WTC11 (cell line): Measurements from ENCODE around the gene DNAH5. TPM values are rescaled to one million over a fixed set of nuclear protein-coding genes. Genes with fewer than 3 reads are reported as not detected.

Experiments
- ATAC-seq: fragments of 200-7000 bp; cut with Tn5 transposase; 2 replicates; pipeline ENCODE4 v1.10.0; 2021; ENCODE audit warnings: mild to moderate bottlenecking, moderate library complexity
- CTCF ChIA-PET: fragments of 300-600 bp; sonication (Branson Sonifier 250); formaldehyde crosslinking; loops from one replicate; lab custom pipeline; 2021; ENCODE audit warnings: antibody characterized with exemption; lab: Charles Lee
- POLR2A ChIA-PET: fragments of 350-600 bp; sonication (Branson Sonifier 250); formaldehyde crosslinking; loops from one replicate; lab custom pipeline; 2021; ENCODE audit warnings: antibody characterized with exemption; lab: Charles Lee
- DNase-seq: peaks from one replicate; pipeline ENCODE4 v3.0.0; 2021; ENCODE audit warnings: low spot score
- H3K27ac Mint-ChIP-seq: 2 replicates; pipeline ENCODE4 v1.8.0; 2021; ENCODE audit warnings: mixed read lengths
- H3K27me3 Mint-ChIP-seq: 2 replicates; pipeline ENCODE4 v1.8.0; 2021; ENCODE audit warnings: low read depth, mild to moderate bottlenecking, moderate library complexity, mixed read lengths
- H3K36me3 Mint-ChIP-seq: 2 replicates; pipeline ENCODE4 v1.8.0; 2021; ENCODE audit warnings: mixed read lengths
- H3K4me1 Mint-ChIP-seq: 2 replicates; pipeline ENCODE4 v1.8.0; 2022; ENCODE audit warnings: mixed read lengths
- H3K4me3 Mint-ChIP-seq: 2 replicates; pipeline ENCODE4 v1.8.0; 2021; ENCODE audit warnings: mild to moderate bottlenecking, moderate library complexity, mixed read lengths
- H3K9me3 Mint-ChIP-seq: 2 replicates; pipeline ENCODE4 v1.8.0; 2021; ENCODE audit warnings: mixed read lengths
- GRHL2 ChIP-seq: fragments of 250-450 bp; sonication (Bioruptor Pico); IDR thresholded peaks from 2 replicates; pipeline ENCODE4 v1.8.0; 2022; ENCODE audit warnings: mild to moderate bottlenecking, moderate library complexity; ENCODE audit not compliant: insufficient replicate concordance, severe bottlenecking
- IRF2 ChIP-seq: sonication (generic); formaldehyde crosslinking; IDR thresholded peaks from 2 replicates; pipeline ENCODE4 v1.8.0; 2022; ENCODE audit warnings: low read depth, missing genetic modification reagents, borderline replicate concordance
- NFYB ChIP-seq: sonication (generic); formaldehyde crosslinking; conservative IDR thresholded peaks from 2 replicates; pipeline ENCODE4 v1.8.0; 2022; ENCODE audit warnings: low read depth, missing genetic modification reagents
- NR2C2 ChIP-seq: sonication (generic); formaldehyde crosslinking; IDR thresholded peaks from 2 replicates; pipeline ENCODE4 v1.8.0; 2022; ENCODE audit warnings: mild to moderate bottlenecking, missing genetic modification reagents
- OVOL2 ChIP-seq: fragments of 250-450 bp; sonication (Bioruptor Pico); IDR thresholded peaks from 2 replicates; pipeline ENCODE4 v1.9.0; 2021; ENCODE audit warnings: mild to moderate bottlenecking, borderline replicate concordance
- RELA ChIP-seq: sonication (generic); formaldehyde crosslinking; IDR thresholded peaks from 2 replicates; pipeline ENCODE4 v1.8.1; 2022; ENCODE audit warnings: missing genetic modification reagents, mild to moderate bottlenecking, borderline replicate concordance
- SP1 ChIP-seq: sonication (generic); formaldehyde crosslinking; conservative IDR thresholded peaks from 2 replicates; pipeline ENCODE4 v1.8.1; 2022; ENCODE audit warnings: missing genetic modification reagents
- ZNF138 ChIP-seq: sonication (generic); formaldehyde crosslinking; conservative IDR thresholded peaks from 2 replicates; pipeline ENCODE4 v1.8.1; 2022; ENCODE audit warnings: mild to moderate bottlenecking, moderate library complexity, missing genetic modification reagents
- ZNF219 ChIP-seq: sonication (generic); formaldehyde crosslinking; IDR thresholded peaks from 2 replicates; pipeline ENCODE4 v1.8.0; 2023; ENCODE audit warnings: missing genetic modification reagents, mild to moderate bottlenecking, borderline replicate concordance
- ZNF232 ChIP-seq: sonication (generic); formaldehyde crosslinking; IDR thresholded peaks from 2 replicates; pipeline ENCODE4 v1.8.0; 2022; ENCODE audit warnings: mild to moderate bottlenecking, missing genetic modification reagents
- ZNF317 ChIP-seq: sonication (generic); formaldehyde crosslinking; IDR thresholded peaks from 2 replicates; pipeline ENCODE4 v1.8.1; 2023; ENCODE audit warnings: low read depth, mild to moderate bottlenecking, moderate library complexity, missing genetic modification reagents, borderline replicate concordance
- ZNF423 ChIP-seq: fragments of 250-450 bp; sonication (Bioruptor Pico); IDR thresholded peaks from 2 replicates; pipeline ENCODE4 v2.1.2; 2022; ENCODE audit warnings: mild to moderate bottlenecking, moderate library complexity
- ZNF671 ChIP-seq: fragments of 250-450 bp; sonication (Bioruptor Pico); IDR thresholded peaks from 2 replicates; pipeline ENCODE4 v1.8.0; 2021; ENCODE audit warnings: mild to moderate bottlenecking
- total RNA-seq: library from RNA; stranded (reverse); gene quantifications from 3 replicates; pipeline ENCODE4 v1.2.3, GENCODE V29; 2021
- TF ChIP-seq, protein P1 (sequence below): fragments of 250-450 bp; sonication (Bioruptor Pico); IDR thresholded peaks from 2 replicates; pipeline ENCODE4 v1.8.0; 2021; ENCODE audit warnings: mild to moderate bottlenecking
- TF ChIP-seq, protein P2 (sequence below): sonication (generic); formaldehyde crosslinking; IDR thresholded peaks from 2 replicates; pipeline ENCODE4 v1.8.1; 2022; ENCODE audit warnings: missing genetic modification reagents, borderline replicate concordance
- TF ChIP-seq, protein P3 (sequence below): sonication (generic); formaldehyde crosslinking; IDR thresholded peaks from 2 replicates; pipeline ENCODE4 v1.8.1; 2023; ENCODE audit warnings: mild to moderate bottlenecking, missing genetic modification reagents
- TF ChIP-seq, protein P4 (sequence below): fragments of 250-450 bp; sonication (Bioruptor Pico); IDR thresholded peaks from 2 replicates; pipeline ENCODE4 v1.9.0; 2021; ENCODE audit warnings: mild to moderate bottlenecking, borderline replicate concordance
- TF ChIP-seq, protein P5 (sequence below): sonication (generic); formaldehyde crosslinking; IDR thresholded peaks from 2 replicates; pipeline ENCODE4 v1.8.0; 2023; ENCODE audit warnings: mild to moderate bottlenecking, missing genetic modification reagents
- TF ChIP-seq, protein P6 (sequence below): sonication (generic); formaldehyde crosslinking; IDR thresholded peaks from 2 replicates; pipeline ENCODE4 v1.8.1; 2022; ENCODE audit warnings: low read depth, missing genetic modification reagents, borderline replicate concordance
- TF ChIP-seq, protein P7 (sequence below): sonication (generic); formaldehyde crosslinking; IDR thresholded peaks from 2 replicates; pipeline ENCODE4 v1.8.1; 2022; ENCODE audit warnings: mild to moderate bottlenecking, missing genetic modification reagents, moderate library complexity, borderline replicate concordance

Gene DNAH5
- total RNA-seq, 1 experiment from 2014 or later, result 0.35 TPM

DNA sequence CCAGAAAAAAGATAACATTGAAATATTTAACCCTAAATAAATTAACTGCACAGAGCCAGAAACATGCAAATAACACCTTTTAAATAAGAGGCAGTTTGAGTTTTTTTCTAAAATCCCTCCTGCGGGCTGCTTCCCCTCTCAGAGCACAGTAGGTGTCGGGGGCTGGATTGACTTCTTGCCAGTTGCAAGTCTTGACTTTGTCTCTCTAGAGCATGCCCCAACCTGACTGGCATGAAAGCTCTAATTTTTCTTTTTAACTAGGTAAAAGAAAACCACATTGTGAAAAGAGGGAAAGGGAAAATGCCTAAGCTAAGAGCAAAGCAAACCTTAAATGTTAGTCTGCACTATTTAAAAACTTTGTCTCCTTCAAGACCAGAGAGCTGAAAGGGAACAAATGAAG lies 46.4 kb upstream of the DNAH5 start:
- no peak for ATAC-seq
- Mint-ChIP-seq H3K27me3 (no peaks in the 10 kb centered on the region; the same call in 1 of the 2 replicates), H3K4me1 (peaks cover 6% of the 10 kb centered on the region; the same call in 1 of the 2 replicates), H3K27ac (no peak overlapping the region), H3K9me3 (no peaks in the 10 kb centered on the region)
- CTCF ChIA-PET, result interaction anchor here (0.7 kb wide), 1 partner anchor 152 kb away, joined by 3 read pairs; the partner anchor contains the start of gene TRIO
- no peak for DNase-seq
- POLR2A ChIA-PET, result no interaction called here
- no peak for TF ChIP-seq SP1 (CRISPR knock-in tag)
- TF ChIP-seq ZNF317 (CRISPR knock-in tag), result no peak
- TF ChIP-seq OVOL2, result no peak
- TF ChIP-seq, protein P1, sequence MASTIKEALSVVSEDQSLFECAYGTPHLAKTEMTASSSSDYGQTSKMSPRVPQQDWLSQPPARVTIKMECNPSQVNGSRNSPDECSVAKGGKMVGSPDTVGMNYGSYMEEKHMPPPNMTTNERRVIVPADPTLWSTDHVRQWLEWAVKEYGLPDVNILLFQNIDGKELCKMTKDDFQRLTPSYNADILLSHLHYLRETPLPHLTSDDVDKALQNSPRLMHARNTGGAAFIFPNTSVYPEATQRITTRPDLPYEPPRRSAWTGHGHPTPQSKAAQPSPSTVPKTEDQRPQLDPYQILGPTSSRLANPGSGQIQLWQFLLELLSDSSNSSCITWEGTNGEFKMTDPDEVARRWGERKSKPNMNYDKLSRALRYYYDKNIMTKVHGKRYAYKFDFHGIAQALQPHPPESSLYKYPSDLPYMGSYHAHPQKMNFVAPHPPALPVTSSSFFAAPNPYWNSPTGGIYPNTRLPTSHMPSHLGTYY (CRISPR knock-in tag), result no peak
- TF ChIP-seq NFYB, result no peak
- TF ChIP-seq ZNF232 (CRISPR knock-in tag), result no peak
- TF ChIP-seq, protein P2, sequence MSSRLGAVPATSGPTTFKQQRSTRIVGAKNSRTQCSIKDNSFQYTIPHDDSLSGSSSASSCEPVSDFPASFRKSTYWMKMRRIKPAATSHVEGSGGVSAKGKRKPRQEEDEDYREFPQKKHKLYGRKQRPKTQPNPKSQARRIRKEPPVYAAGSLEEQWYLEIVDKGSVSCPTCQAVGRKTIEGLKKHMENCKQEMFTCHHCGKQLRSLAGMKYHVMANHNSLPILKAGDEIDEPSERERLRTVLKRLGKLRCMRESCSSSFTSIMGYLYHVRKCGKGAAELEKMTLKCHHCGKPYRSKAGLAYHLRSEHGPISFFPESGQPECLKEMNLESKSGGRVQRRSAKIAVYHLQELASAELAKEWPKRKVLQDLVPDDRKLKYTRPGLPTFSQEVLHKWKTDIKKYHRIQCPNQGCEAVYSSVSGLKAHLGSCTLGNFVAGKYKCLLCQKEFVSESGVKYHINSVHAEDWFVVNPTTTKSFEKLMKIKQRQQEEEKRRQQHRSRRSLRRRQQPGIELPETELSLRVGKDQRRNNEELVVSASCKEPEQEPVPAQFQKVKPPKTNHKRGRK, result no peak
- no peak for TF ChIP-seq NR2C2 (CRISPR knock-in tag)
- TF ChIP-seq ZNF423, result no peak
- no peak for TF ChIP-seq GRHL2
- TF ChIP-seq RELA (CRISPR knock-in tag), result no peak
- TF ChIP-seq, protein P3, sequence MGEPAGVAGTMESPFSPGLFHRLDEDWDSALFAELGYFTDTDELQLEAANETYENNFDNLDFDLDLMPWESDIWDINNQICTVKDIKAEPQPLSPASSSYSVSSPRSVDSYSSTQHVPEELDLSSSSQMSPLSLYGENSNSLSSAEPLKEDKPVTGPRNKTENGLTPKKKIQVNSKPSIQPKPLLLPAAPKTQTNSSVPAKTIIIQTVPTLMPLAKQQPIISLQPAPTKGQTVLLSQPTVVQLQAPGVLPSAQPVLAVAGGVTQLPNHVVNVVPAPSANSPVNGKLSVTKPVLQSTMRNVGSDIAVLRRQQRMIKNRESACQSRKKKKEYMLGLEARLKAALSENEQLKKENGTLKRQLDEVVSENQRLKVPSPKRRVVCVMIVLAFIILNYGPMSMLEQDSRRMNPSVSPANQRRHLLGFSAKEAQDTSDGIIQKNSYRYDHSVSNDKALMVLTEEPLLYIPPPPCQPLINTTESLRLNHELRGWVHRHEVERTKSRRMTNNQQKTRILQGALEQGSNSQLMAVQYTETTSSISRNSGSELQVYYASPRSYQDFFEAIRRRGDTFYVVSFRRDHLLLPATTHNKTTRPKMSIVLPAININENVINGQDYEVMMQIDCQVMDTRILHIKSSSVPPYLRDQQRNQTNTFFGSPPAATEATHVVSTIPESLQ (CRISPR knock-in tag), result no peak
- TF ChIP-seq, protein P4, sequence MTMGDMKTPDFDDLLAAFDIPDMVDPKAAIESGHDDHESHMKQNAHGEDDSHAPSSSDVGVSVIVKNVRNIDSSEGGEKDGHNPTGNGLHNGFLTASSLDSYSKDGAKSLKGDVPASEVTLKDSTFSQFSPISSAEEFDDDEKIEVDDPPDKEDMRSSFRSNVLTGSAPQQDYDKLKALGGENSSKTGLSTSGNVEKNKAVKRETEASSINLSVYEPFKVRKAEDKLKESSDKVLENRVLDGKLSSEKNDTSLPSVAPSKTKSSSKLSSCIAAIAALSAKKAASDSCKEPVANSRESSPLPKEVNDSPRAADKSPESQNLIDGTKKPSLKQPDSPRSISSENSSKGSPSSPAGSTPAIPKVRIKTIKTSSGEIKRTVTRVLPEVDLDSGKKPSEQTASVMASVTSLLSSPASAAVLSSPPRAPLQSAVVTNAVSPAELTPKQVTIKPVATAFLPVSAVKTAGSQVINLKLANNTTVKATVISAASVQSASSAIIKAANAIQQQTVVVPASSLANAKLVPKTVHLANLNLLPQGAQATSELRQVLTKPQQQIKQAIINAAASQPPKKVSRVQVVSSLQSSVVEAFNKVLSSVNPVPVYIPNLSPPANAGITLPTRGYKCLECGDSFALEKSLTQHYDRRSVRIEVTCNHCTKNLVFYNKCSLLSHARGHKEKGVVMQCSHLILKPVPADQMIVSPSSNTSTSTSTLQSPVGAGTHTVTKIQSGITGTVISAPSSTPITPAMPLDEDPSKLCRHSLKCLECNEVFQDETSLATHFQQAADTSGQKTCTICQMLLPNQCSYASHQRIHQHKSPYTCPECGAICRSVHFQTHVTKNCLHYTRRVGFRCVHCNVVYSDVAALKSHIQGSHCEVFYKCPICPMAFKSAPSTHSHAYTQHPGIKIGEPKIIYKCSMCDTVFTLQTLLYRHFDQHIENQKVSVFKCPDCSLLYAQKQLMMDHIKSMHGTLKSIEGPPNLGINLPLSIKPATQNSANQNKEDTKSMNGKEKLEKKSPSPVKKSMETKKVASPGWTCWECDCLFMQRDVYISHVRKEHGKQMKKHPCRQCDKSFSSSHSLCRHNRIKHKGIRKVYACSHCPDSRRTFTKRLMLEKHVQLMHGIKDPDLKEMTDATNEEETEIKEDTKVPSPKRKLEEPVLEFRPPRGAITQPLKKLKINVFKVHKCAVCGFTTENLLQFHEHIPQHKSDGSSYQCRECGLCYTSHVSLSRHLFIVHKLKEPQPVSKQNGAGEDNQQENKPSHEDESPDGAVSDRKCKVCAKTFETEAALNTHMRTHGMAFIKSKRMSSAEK, result no peak
- TF ChIP-seq, all 79 proteins: peak for 0
- H3K36me3 Mint-ChIP-seq, result no peaks in the 10 kb centered on the region
- H3K4me3 Mint-ChIP-seq, result no peak overlapping the region

DNA sequence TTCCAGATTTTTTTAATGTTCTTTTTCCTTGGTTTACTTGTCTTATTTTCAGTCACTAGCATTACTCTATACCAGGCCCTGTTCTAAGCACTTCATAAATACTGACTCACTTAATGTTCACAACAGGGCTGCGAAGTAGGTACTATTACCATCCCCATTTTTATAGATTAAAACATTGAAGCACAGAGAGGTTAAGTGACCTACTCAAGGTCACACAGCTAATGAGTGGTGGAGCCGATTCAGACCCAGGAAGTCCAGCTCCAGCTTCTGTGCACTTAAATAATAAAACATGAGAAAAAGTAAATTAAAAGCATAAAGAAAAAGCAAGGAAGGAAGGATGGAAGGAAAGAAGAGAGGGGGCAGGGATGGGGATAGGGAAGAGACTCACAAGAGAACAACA lies 45.3 kb upstream of the DNAH5 start:
- peaks cover 6% of the 10 kb centered on the region; the same call in 1 of the 2 replicates for H3K4me1 Mint-ChIP-seq
- H3K4me3 Mint-ChIP-seq, result no peak overlapping the region
- ATAC-seq, result no peak
- POLR2A ChIA-PET, result no interaction called here
- H3K27me3 Mint-ChIP-seq, result no peaks in the 10 kb centered on the region; the same call in 1 of the 2 replicates
- CTCF ChIA-PET, result interaction anchor here (0.6 to 1.1 kb wide), 2 partner anchors 280 to 591 kb away, joined by 4 read pairs; no protein-coding TSS in a partner anchor
- H3K9me3 Mint-ChIP-seq, result no peaks in the 10 kb centered on the region
- no peak overlapping the region for H3K27ac Mint-ChIP-seq
- no peak for DNase-seq
- H3K36me3 Mint-ChIP-seq, result no peaks in the 10 kb centered on the region
- no peak for TF ChIP-seq NFYB
- TF ChIP-seq ZNF138, result no peak
- TF ChIP-seq, protein P5, sequence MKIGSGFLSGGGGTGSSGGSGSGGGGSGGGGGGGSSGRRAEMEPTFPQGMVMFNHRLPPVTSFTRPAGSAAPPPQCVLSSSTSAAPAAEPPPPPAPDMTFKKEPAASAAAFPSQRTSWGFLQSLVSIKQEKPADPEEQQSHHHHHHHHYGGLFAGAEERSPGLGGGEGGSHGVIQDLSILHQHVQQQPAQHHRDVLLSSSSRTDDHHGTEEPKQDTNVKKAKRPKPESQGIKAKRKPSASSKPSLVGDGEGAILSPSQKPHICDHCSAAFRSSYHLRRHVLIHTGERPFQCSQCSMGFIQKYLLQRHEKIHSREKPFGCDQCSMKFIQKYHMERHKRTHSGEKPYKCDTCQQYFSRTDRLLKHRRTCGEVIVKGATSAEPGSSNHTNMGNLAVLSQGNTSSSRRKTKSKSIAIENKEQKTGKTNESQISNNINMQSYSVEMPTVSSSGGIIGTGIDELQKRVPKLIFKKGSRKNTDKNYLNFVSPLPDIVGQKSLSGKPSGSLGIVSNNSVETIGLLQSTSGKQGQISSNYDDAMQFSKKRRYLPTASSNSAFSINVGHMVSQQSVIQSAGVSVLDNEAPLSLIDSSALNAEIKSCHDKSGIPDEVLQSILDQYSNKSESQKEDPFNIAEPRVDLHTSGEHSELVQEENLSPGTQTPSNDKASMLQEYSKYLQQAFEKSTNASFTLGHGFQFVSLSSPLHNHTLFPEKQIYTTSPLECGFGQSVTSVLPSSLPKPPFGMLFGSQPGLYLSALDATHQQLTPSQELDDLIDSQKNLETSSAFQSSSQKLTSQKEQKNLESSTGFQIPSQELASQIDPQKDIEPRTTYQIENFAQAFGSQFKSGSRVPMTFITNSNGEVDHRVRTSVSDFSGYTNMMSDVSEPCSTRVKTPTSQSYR (CRISPR knock-in tag), result no peak
- TF ChIP-seq IRF2 (CRISPR knock-in tag), result no peak
- no peak for TF ChIP-seq GRHL2
- TF ChIP-seq, protein P6, sequence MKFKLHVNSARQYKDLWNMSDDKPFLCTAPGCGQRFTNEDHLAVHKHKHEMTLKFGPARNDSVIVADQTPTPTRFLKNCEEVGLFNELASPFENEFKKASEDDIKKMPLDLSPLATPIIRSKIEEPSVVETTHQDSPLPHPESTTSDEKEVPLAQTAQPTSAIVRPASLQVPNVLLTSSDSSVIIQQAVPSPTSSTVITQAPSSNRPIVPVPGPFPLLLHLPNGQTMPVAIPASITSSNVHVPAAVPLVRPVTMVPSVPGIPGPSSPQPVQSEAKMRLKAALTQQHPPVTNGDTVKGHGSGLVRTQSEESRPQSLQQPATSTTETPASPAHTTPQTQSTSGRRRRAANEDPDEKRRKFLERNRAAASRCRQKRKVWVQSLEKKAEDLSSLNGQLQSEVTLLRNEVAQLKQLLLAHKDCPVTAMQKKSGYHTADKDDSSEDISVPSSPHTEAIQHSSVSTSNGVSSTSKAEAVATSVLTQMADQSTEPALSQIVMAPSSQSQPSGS (CRISPR knock-in tag), result no peak
- no peak for TF ChIP-seq ZNF219 (CRISPR knock-in tag)
- TF ChIP-seq, protein P7, sequence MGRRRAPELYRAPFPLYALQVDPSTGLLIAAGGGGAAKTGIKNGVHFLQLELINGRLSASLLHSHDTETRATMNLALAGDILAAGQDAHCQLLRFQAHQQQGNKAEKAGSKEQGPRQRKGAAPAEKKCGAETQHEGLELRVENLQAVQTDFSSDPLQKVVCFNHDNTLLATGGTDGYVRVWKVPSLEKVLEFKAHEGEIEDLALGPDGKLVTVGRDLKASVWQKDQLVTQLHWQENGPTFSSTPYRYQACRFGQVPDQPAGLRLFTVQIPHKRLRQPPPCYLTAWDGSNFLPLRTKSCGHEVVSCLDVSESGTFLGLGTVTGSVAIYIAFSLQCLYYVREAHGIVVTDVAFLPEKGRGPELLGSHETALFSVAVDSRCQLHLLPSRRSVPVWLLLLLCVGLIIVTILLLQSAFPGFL, result no peak
- no peak for TF ChIP-seq ZNF671 (CRISPR knock-in tag)
